GM12874 (cell line): ENCODE results near the gene GADD45G.

Experiments
- TF ChIP-seq, protein P1 (sequence below): IDR thresholded peaks from 2 replicates; pipeline ENCODE4 v1.5.1; 2011; ENCODE audit warnings: low read depth, mild to moderate bottlenecking, control low read depth, low read length, moderate library complexity; ENCODE audit not compliant: insufficient read depth

The GADD45G gene

GRCh38 chr9:89606049-89606623 lies 1.3 kb downstream of the GADD45G start:
- TF ChIP-seq, protein P1, sequence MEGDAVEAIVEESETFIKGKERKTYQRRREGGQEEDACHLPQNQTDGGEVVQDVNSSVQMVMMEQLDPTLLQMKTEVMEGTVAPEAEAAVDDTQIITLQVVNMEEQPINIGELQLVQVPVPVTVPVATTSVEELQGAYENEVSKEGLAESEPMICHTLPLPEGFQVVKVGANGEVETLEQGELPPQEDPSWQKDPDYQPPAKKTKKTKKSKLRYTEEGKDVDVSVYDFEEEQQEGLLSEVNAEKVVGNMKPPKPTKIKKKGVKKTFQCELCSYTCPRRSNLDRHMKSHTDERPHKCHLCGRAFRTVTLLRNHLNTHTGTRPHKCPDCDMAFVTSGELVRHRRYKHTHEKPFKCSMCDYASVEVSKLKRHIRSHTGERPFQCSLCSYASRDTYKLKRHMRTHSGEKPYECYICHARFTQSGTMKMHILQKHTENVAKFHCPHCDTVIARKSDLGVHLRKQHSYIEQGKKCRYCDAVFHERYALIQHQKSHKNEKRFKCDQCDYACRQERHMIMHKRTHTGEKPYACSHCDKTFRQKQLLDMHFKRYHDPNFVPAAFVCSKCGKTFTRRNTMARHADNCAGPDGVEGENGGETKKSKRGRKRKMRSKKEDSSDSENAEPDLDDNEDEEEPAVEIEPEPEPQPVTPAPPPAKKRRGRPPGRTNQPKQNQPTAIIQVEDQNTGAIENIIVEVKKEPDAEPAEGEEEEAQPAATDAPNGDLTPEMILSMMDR, result no peak

DNA sequence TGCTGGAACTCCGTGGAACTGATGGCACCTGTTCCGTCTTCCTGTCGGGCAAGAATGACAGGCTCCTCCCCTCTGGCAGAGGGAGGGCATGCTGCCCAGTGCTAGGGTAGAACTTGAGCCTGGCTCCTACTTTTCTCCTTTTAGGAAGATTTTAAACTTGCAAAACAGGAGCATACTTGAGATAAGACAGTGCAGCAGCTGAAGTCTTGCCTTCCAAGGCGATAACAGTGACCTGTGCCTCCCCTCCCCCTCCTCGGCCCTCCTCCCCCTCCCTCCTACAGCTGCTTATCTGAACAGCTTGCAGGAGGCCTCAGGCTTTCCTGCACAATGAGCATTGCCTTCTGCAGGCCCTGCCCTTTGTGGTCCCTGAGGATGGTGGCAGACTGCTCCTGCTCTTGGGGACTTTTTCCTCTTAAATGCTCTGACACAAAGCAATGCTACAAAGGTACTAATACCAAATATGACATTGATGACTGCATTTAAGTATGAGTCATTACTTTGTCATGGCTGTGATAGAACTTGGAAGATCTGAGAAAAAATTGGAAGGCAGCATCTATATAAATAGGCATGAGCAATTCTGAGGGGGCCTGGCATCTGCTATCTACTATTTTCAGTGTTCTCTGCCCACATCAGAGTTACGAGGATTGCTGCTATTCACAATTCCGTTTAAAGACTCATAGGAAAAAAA lies 2.0 kb downstream of the GADD45G start:
- TF ChIP-seq, protein P1, result no peak

- TF ChIP-seq, protein P1, result no peak
These were observed 4.0 kb downstream of the GADD45G start for GRCh38 chr9:89608641-89609335.

DNA sequence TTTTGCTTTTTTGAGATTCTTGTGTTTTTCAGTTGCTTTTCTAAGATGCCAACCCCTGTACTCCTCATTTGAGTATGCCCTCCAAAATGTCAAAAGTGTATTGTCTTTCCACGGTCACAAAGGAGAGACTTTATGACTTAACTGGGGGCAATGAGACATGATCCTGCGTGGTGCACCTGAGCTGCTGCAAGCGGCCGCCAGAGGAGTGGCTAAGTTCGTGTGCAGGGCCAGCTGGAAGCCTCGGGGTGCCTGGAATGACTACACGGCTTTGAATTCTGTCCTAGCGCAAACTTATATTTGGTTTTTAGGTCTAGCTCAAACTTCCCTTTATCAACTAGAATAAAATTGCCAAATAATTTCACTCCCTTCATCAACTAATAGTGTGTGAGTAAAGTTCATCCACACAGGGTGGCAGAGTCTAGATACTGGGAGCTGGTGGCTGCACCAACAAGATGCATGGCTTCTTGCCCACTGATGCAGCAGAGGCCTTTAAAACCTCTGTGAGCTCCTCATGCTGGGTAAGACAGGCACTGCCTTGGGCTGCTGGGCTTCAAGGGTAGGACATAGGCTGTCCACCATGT lies 4.7 kb downstream of the GADD45G start:
- TF ChIP-seq, protein P1, result no peak

- TF ChIP-seq, protein P1, result no peak
These were observed 5.6 kb downstream of the GADD45G start for GRCh38 chr9:89610391-89610925.

- TF ChIP-seq, protein P1, result no peak
These were observed 6.6 kb downstream of the GADD45G start for GRCh38 chr9:89611425-89611824.
